DOHH2 (cell line): ENCODE measurements around the gene IL17RA.
A peak's percentile ranks its signal among the peaks of the same experiment; 100 is the strongest.

Source experiments
- H3F3A ChIP-seq: fragments of 200-600 bp; sonication (generic), shearing (Covaris generic); 2 replicates; pipeline ENCODE4 v1.6.0; 2016; ENCODE audit warnings: antibody characterized with exemption, mild to moderate bottlenecking; ENCODE audit not compliant: control insufficient read depth, insufficient read depth
- H3K27ac ChIP-seq: fragments of 200-600 bp; sonication (generic); 2 replicates; pipeline ENCODE4 v1.5.1; 2014; ENCODE audit warnings: low read depth, mild to moderate bottlenecking, low read length, moderate library complexity
- H3K27me3 ChIP-seq: fragments of 200-600 bp; sonication (generic); 2 replicates; pipeline ENCODE4 v1.6.1; 2014; ENCODE audit warnings: mild to moderate bottlenecking, low read length, mixed read lengths; ENCODE audit not compliant: control insufficient read depth
- H3K36me3 ChIP-seq: fragments of 200-600 bp; sonication (generic); 2 replicates; pipeline ENCODE4 v1.6.1; 2014; ENCODE audit warnings: mild to moderate bottlenecking, low read length, moderate library complexity, mixed read lengths; ENCODE audit not compliant: control insufficient read depth
- H3K4me1 ChIP-seq: fragments of 200-600 bp; sonication (generic); 2 replicates; pipeline ENCODE4 v1.6.1; 2014; ENCODE audit warnings: mild to moderate bottlenecking, low read length, mixed read lengths; ENCODE audit not compliant: control insufficient read depth
- H3K4me2 ChIP-seq: fragments of 200-600 bp; sonication (generic); 2 replicates; pipeline ENCODE4 v1.6.0; 2014; ENCODE audit warnings: mild to moderate bottlenecking, low read length, moderate library complexity
- H3K4me3 ChIP-seq: fragments of 200-600 bp; sonication (generic); 2 replicates; pipeline ENCODE4 v1.5.1; 2014; ENCODE audit warnings: mild to moderate bottlenecking, low read length, mixed read lengths
- H3K79me2 ChIP-seq: fragments of 200-600 bp; sonication (generic); 2 replicates; pipeline ENCODE4 v1.6.1; 2014; ENCODE audit warnings: mild to moderate bottlenecking, low read length, mixed read lengths; ENCODE audit not compliant: control insufficient read depth
- H3K9me2 ChIP-seq: fragments of 200-600 bp; sonication (generic); replicated peaks from 2 replicates; pipeline ENCODE4 v1.6.1; 2014; ENCODE audit warnings: mild to moderate bottlenecking, low read length, mixed read lengths; ENCODE audit not compliant: control insufficient read depth
- H3K9me3 ChIP-seq: fragments of 200-600 bp; sonication (generic); 2 replicates; pipeline ENCODE4 v1.6.1; 2014; ENCODE audit warnings: antibody characterized with exemption, low read length, mixed read lengths; ENCODE audit not compliant: control insufficient read depth, insufficient read depth
- H4K20me1 ChIP-seq: fragments of 200-600 bp; sonication (generic); 2 replicates; pipeline ENCODE4 v1.6.0; 2014; ENCODE audit warnings: low read depth, mild to moderate bottlenecking, antibody characterized with exemption, low read length, moderate library complexity; ENCODE audit not compliant: control insufficient read depth, insufficient read depth
- EZH2phosphoT487 ChIP-seq: fragments of 200-600 bp; sonication (generic); IDR thresholded peaks from 2 replicates; pipeline ENCODE4 v1.6.1; 2017; ENCODE audit warnings: borderline replicate concordance, mild to moderate bottlenecking, antibody characterized with exemption, low read length, moderate library complexity, mixed read lengths
- TF ChIP-seq, protein P1 (sequence below): fragments of 200-600 bp; sonication (generic); IDR thresholded peaks from one replicate; pipeline ENCODE4 v1.5.1; 2014; ENCODE audit warnings: antibody characterized with exemption, mild to moderate bottlenecking, low read depth, low read length; ENCODE audit not compliant: poor library complexity, severe bottlenecking

IL17RA gene

DNA sequence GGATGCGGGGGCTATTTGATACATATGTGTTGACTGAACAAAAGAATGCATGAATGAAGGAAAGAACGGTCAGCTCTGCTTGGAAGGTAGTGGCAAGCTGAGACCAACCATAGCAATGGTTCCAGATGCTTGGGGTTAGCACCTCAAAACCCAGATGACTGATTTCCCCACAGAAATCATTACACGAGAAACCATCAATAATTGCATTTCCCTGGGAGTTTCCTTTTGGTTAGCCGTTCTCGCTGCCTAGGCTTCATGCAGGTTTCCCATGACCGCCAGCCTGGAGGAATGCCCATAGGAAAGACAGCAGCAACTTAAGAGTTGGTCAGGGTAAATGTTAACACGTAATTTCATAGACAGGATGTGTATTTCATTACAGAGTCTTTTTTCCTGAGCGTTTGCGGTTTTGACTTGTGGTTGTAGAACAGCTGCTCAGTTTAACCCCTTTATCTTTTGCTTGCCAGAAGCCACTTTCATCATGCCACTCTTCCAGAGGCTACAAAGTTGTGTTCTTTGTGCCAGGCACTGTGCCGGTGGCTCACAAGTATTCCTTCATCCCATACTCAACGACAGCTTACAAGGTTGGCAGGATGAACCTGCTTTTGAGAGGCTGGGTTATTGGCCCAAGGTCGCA lies 2.8 kb downstream of the IL17RA start:
- H4K20me1 ChIP-seq = peaks cover 5% of the 10 kb centered on the region; the same call in 1 of the 2 replicates
- H3F3A ChIP-seq = peaks cover 3% of the 10 kb centered on the region; the same call in 1 of the 2 replicates
- peaks cover 3% of the 10 kb centered on the region; the same call in 1 of the 2 replicates for H3K36me3 ChIP-seq
- H3K4me1 ChIP-seq = peaks cover 33% of the 10 kb centered on the region
- H3K4me3 ChIP-seq = no peak overlapping the region
- no peaks in the 10 kb centered on the region for H3K27me3 ChIP-seq
- no peaks in the 10 kb centered on the region for H3K9me2 ChIP-seq
- H3K27ac ChIP-seq = no peak overlapping the region
- no peaks in the 10 kb centered on the region for H3K9me3 ChIP-seq
- H3K79me2 ChIP-seq = peaks cover 57% of the 10 kb centered on the region
- no peak for TF ChIP-seq EZH2phosphoT487
- TF ChIP-seq, protein P1, sequence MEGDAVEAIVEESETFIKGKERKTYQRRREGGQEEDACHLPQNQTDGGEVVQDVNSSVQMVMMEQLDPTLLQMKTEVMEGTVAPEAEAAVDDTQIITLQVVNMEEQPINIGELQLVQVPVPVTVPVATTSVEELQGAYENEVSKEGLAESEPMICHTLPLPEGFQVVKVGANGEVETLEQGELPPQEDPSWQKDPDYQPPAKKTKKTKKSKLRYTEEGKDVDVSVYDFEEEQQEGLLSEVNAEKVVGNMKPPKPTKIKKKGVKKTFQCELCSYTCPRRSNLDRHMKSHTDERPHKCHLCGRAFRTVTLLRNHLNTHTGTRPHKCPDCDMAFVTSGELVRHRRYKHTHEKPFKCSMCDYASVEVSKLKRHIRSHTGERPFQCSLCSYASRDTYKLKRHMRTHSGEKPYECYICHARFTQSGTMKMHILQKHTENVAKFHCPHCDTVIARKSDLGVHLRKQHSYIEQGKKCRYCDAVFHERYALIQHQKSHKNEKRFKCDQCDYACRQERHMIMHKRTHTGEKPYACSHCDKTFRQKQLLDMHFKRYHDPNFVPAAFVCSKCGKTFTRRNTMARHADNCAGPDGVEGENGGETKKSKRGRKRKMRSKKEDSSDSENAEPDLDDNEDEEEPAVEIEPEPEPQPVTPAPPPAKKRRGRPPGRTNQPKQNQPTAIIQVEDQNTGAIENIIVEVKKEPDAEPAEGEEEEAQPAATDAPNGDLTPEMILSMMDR = no peak
- H3K4me2 ChIP-seq = peak overlapping the region; percentile 86; the same call in 1 of the 2 replicates

DNA sequence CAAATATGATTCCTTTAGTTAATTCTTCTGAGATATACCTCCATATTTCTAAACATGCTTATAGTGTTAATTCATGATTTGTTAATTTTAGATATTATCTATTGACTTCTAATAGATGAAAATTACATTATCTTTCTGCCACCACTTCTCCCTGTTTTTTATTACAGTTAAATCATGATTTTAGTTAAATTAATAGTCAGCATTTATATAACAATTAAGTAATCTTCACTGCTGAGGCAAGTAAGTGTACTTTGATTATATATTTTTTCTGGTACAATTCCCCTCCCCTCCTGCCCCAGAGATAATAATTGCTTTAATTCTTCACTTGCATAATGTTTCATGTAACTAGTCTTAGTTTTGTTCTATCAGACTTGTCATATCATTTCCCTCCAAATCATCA lies 5.8 kb downstream of the IL17RA start:
- no peak overlapping the region for H3K4me2 ChIP-seq
- H3K9me2 ChIP-seq = no peaks in the 10 kb centered on the region
- H4K20me1 ChIP-seq = peaks cover 5% of the 10 kb centered on the region; the same call in 1 of the 2 replicates
- no peak overlapping the region for H3K27ac ChIP-seq
- H3F3A ChIP-seq = no peaks in the 10 kb centered on the region; the same call in 1 of the 2 replicates
- no peak for TF ChIP-seq EZH2phosphoT487
- TF ChIP-seq, protein P1 = no peak
- H3K4me1 ChIP-seq = peaks cover 38% of the 10 kb centered on the region
- H3K9me3 ChIP-seq = no peaks in the 10 kb centered on the region
- peaks cover 62% of the 10 kb centered on the region for H3K79me2 ChIP-seq
- no peaks in the 10 kb centered on the region for H3K36me3 ChIP-seq
- no peak overlapping the region for H3K4me3 ChIP-seq
- no peaks in the 10 kb centered on the region for H3K27me3 ChIP-seq

DNA sequence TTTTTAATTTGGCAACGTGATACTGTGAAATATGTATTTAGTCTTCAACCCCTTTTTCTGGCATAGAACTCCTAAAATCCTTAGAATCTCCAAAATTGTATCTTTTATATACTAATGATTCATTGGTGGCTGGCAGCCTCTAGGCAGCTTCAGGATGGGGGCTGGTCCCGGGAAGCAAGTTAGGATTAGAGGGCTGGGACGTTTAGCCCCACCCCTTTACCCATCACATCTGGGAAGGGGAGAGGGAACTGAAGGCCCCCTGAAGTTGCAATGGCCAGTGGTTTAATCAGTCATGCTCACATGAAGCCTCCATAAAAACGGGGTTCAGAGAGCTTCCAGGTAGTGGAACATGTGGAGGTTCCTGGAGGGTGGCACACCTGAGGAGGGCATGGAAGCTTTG lies 7.1 kb downstream of the IL17RA start:
- no peaks in the 10 kb centered on the region for H3K9me3 ChIP-seq
- H3K36me3 ChIP-seq = no peaks in the 10 kb centered on the region
- H4K20me1 ChIP-seq = peaks cover 11% of the 10 kb centered on the region; the same call in 1 of the 2 replicates
- H3K4me1 ChIP-seq = peaks cover 38% of the 10 kb centered on the region
- peaks cover 1% of the 10 kb centered on the region for H3F3A ChIP-seq
- H3K4me2 ChIP-seq = no peak overlapping the region
- H3K27ac ChIP-seq = no peak overlapping the region
- no peak for TF ChIP-seq EZH2phosphoT487
- TF ChIP-seq, protein P1 = no peak
- H3K27me3 ChIP-seq = no peaks in the 10 kb centered on the region
- H3K4me3 ChIP-seq = no peak overlapping the region
- peaks cover 56% of the 10 kb centered on the region for H3K79me2 ChIP-seq
- no peaks in the 10 kb centered on the region for H3K9me2 ChIP-seq
